HG02884 (cell line): ENCODE results near the gene SERPINA10.
"Not testable (repeated sequence)": the region's sequence is repeated elsewhere in the genome, so short reads cannot be mapped to it uniquely, and the experiment has no call there.

Experiments
- ATAC-seq: cut with Tn5 transposase; IDR thresholded peaks from one replicate; pipeline ENCODE4 v1.9.1; 2021; ENCODE audit warnings: mild to moderate bottlenecking, moderate library complexity; ENCODE audit not compliant: unreplicated experiment

The SERPINA10 gene

DNA sequence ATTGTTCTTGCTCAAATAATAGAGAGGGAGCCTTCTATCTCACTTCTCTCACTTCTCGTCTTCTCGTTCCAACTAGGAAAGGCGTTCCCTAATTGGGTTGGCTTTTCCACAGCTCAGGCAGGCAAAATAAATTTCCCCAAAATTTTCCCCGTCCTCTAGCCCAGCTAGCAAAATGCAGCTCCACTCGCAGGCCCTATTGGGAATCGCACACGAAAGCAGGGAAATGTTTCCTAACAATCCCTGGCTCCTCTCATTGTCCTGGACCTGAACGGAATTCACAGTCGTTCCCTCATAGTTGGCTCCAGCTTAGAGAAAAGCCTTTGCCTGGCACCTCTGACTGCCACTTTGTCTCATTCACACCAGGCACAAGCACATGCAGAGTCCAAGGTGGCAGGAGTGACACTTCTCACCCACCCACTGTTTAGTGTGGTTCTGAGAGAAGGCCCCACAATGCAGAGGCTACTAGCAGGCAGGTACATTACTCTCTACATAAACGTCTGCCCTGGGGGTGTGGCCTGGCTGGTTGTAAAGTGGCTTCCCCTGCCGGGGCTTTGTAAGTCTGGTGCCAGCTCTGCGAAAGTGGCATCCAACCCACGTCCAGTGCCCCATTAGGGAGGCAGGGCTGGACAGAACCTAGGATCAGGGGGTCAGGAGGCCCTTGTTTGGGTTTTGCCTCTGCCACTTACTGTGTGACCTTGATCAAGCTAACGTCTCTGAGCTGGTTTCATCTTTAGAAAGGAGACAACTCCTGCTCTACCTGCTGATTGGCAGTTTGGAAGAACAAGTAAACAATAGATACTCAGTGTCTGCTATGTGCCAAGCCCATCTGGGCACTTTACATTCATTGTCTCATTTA, 4.2 kb downstream of the SERPINA10 start:
- ATAC-seq = no peak

DNA sequence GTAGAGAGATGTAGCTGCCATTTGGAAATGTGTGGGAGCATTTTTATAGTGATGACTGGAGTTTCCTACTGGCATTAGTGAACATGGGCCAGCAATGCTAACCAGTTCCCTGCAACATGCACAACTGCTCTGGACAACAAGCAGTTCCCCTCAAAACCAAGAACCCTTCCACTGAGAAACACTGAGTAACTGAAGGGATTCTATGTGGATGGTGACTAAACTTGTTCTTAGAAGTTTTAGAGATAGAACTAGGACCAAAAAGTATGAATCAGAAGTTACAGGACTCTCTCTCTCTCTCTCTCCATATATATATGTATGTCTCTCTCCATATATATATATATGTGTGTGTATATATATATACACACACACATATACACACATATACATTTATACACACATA, 7.9 kb downstream of the SERPINA10 start:
- ATAC-seq = no peak

DNA sequence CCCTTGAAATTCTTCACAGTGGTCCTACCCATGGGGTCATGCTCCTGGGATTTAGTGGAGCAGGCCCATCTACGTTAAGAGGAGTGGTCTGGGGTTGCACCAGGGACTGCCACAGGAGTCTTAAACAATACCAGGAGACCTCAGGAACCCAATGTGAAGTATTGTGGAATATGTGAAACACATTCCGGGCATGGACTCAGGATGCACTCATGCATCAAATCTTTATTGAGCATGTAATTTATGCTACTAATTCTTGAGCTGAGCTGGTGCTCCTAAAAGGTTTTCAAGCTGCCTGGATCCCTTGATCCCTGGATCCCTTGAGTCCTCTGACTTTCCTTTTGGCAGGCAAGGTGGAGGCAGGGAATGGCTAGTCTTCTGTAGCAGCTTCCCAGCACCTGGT, 8.8 kb downstream of the SERPINA10 start:
- no peak for ATAC-seq

DNA sequence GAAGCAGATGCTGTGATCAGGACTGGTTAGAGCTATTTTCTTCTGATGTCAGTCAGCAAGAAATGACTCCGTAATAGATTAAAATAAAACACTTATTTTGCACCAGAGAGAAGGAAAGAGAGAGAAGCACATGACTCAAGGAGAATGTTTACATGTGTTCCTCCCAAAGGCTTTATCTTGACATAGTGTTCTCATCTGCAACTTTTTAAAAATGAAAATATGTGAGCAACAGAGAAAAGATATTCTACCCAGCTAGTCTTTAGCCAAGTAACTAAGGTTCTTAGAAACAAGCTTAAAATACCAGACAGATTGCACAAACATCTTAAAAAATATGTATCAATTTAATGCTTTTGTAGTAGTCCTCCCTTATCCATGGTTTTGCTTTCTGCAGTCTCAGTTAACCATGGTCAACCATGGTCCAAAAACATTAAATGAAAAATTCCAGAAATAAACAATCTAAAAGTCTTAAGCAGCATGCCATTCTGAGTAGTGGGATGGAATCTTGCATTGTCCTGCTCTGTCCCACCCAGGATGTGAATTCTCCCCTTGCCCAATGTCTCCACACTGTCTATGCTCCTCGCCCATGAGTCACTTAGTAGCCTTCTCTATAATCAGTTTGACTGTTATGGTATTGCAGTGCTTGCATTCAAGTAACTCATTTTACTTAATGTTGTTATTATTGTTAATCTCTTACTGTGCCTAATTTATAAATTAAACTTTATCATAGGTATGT, 9.9 kb downstream of the SERPINA10 start:
- no peak for ATAC-seq

DNA sequence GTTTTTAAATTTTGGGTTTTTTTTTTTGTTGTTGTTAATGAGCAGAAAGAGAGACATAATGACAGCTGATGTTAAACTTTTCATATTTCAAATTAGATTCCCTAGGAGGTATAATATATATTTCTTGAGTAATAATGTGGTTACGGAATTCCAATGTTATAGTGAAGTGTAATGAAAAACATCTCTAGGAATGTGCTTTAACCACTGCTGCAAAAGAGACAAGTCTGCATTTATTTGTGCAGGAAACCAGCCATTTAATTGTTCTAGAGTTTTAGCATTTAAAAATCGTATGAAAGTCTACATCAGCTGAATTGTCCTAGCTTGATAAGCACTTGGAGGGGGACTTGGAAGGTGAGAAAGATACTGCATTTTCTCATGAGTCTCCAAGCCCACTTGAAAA, 14.3 kb downstream of the SERPINA10 start:
- ATAC-seq = no peak

DNA sequence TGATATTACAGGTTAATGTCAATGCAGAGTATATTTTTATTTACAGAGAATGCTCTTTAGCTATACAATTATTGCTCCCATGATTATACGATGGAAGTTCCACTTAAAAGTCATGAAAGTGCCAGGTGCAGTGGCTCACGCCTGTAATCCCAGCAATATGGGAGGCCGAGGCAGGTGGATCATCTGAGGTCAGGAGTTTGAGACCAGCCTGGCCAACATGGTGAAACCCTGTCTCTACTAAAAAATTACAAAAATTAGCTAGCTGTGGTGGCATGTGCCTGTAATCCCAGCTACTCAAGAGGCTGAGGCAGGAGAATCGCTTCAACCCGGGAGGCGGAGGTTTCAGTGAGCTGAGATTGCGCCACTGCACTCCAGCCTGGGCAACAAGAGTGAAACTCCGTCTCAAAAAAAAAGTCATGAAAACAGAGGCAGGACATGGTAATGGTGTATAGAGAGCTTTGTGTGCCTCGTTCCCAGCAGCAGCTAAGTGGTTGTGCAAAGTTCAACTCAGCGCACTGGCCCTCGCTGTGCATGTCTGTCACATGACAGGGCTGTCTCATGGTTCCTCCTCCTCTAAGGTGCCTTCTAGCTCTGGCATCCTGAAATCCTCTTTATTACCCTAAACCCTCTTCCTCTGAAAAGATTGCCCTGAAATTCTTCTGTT, 16.0 kb downstream of the SERPINA10 start:
- not testable (repeated sequence) for ATAC-seq

DNA sequence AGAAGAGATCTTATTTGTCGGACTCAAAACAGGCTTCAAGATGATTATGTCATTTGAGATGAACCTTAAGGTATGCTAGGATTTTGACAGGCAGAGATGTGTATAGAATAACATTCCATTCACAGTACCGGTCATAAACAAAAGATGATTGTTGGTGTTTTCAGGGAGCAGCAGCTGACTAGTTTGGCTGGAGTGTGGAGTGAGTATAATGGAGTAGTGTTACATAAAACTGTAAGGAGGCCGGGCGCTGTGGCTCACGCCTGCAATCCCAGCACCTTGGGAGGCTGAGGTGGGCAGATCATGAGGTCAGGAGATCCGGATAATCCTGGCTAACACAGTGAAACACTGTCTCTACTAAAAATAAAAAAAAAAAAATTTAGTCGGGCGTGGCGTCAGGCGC, 23.9 kb downstream of the SERPINA10 start:
- no peak for ATAC-seq

DNA sequence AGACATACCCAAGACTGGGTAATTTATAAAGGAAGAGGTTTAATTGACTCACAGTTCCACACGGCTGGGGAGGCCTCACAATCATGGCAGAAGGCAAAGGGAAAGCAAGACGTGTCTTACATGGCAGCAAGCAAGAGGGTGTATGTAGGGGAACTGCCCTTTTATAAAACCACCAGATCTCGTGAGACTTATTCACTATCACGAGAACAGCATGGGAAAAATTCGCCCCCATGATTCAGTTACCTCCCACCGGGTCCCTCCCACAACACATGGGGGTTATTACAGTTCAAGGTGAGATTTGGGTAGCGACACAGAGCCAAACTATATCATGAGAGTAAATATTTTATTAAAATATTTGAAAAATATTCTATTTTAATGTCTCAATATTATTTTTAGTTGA, 24.5 kb downstream of the SERPINA10 start:
- not testable (repeated sequence) for ATAC-seq

DNA sequence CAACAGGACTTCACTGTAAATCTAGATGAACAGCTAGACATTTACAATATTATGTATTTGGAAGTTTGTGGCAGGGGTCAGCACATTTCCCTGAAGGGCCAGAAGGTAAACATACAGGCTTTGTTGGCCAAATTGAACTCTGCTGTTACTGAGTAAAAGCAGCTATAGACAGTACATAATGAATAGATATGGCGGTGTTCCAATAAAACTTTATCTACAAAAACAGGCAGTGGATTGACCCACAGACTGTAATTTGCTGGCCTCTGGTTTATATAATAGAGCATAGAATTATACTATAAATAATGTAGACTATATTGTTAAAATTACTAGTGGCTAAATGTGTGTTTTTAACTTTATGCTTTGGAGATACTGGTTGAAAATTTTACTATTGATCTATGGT, 25.7 kb downstream of the SERPINA10 start:
- no peak for ATAC-seq

DNA sequence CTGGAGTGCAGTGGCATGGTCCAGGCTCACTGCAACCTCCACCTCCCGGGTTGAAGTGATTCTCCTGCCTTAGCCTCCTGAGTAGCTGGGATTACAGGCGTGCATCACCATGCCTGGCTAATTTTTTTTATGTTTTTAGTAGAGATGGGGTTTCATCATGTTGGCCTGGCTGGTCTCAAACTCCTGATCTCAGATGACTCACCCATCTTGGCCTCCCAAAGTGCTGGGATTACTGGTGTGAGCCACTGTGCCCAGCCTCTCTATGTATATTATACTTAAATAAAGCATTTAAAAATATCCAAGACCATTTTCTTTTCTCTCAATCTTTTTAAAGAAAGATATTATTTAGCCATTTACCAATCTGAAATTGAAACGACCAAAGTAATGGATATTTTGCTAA, 28.9 kb downstream of the SERPINA10 start:
- ATAC-seq = not testable (repeated sequence)

DNA sequence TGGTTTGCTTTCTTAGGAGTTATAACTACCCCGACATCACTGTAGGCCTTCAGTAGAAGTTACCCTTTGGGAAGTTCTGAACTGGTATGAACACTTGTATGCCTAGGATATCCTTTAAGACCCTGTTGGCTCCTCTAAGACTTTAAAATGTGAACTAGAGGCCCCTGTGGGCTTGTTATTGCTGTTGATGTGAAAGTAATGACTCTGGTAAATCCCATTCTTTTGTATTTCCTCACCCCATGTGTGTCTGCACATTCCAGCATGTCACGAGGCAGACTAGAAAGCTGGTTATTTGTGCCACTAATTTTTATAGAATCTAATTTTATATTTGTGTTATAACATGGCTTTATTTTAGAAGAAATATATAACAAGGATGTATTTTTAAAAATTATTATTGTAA, 48.9 kb downstream of the SERPINA10 start:
- ATAC-seq = no peak

DNA sequence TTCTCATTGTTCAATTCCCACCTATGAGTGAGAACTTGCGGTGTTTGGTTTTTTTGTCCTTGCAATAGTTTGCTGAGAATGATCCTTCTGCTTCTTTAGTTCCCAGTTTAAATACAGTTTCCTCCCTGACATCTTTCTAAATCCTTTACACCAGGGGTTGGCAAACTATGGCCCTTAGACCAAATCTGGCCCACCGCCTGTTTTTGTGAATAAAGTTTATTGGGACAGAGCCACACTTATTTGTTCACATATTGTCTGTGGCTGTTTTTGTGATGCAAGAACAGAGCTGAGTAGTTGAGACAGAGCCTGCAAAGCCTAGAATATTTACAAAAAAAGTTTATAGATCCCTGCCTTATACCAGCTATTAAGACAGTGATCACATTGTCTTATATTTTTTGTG, 53.7 kb downstream of the SERPINA10 start:
- ATAC-seq = no peak

DNA sequence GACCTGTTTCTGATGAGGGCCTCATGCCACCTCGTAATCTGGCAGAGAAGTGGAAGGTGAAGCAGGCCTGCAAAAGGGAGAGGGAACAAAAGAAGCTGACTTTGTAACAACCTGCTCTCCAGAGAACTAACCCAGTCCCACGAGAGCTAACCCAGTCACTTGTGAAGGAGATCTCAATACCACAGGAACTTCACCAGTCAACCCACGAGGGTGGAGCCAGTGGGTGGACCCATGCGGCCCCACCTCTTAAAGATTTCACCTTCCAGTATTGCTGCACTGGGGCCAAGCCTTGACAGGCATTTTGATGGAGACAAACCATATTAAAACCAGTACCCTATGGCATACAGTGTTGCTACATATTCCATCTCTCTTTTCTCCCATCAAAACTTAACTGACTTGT, 55.1 kb downstream of the SERPINA10 start:
- ATAC-seq = no peak

DNA sequence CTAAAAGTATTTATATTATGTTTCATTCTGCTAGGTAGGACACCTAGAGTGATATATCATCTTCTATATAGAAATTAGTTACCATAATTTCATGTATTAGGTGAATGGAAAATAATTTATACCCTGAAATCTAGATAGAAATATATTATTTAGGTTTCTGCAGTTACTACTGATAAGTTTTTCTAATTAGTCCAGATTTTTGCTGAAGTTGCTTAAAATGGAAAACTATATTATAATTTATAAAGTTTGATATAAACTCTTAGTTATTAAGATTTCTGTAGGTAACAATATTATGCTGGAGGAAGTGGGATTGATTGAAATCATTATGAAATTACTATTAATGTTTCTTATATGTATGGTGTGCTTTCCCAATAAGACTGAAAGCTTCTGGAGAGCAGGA, 56.0 kb downstream of the SERPINA10 start:
- ATAC-seq = no peak
